Urothelium cell line (cell line): ENCODE results near the gene ASMT.
"Not testable (repeated sequence)": the region's sequence is repeated elsewhere in the genome, so short reads cannot be mapped to it uniquely, and the experiment has no call there.

Experiments used
- DNase-seq: peaks from one replicate; pipeline ENCODE4 v3.0.0; 2011; ENCODE audit warnings: low spot score, mixed read lengths
- FAIRE-seq: peaks from 2 replicates; lab custom pipeline; 2011; peaks lifted over from hg19 to GRCh38; lab: Jason Lieb, UNC

The ASMT gene, protein sequence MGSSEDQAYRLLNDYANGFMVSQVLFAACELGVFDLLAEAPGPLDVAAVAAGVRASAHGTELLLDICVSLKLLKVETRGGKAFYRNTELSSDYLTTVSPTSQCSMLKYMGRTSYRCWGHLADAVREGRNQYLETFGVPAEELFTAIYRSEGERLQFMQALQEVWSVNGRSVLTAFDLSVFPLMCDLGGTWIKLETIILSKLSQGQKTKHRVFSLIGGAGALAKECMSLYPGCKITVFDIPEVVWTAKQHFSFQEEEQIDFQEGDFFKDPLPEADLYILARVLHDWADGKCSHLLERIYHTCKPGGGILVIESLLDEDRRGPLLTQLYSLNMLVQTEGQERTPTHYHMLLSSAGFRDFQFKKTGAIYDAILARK

DNA sequence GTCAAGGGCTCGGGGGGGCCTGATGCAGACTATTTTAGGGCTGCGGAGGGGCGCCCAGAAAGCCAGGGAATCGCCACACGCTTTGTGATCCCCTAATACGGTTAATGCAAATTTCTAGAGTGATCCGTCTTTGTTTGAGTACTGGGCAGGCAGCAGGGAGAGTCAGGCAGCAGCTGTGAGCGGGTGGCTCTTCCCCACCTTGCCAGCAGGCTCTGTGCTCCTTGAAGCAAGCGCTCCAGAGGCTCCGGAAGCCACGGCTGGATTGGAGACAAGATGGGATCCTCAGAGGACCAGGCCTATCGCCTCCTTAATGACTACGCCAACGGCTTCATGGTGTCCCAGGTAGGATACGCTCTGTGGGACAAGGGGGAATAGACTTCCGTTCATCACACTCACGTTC is at the start of gene ASMT:
ASMT (plus strand) TSS at position 133 of the 400 bp plus-strand sequence; CDS start at position 274, 141 bp downstream.
- no peak for DNase-seq
- FAIRE-seq: no peak

DNA sequence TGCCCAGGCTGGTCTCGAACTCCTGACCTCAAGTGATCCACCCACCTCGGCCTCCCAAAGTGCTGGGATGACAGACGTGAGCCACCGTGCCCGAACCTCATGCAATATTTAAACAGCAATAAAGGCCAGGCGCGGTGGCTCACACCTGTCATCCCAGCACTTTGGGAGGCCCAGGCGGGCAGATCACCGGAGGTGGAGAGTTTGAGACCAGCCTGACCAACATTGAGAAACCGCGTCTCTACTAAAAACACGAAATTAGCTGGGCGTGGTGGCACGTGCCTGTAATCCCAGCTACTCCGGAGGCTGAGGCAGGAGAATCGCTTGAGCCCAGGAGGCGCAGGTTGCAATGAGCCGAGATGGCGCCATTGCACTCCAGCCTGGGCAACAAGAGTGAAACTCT is 40.7 kb upstream of the ASMT start:
- FAIRE-seq, DNase-seq: not testable (repeated sequence)

DNA sequence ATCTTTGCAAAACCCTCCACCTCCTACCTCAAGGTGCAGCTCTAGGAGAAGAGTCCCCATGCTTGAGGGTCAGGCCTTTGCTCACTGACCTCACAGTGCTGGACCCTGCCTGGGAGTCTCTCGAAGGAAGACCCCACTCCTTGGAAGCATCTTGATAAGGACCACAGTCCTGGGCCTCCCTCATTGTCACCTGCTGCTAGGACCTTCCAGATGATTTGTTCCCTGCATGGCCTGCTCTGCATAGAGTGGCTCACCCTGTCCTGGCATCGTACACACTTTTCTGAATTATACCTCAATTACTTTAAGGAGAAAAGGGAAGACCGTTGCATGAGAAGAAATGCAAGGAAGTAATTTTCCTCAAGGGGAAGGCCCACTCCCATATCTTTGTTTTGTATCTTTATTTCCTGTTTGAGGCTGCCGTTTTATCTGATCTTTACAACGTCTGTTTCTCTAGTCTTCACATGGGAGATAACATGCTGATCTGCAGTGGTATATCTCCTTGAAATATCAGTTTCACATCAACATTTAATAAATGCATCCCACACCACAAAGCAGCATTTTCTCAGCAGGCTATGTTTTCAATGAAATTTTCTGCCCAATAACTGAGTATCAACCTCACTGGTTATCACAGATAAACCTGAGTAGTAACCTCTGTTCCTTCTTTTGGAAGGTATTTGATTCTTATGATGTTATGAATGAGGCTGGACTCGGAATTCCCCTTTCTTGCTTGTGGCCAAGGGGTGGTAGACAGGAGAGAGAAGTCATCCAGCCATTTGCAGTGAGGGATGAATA is 38.5 kb upstream of the ASMT start:
- no peak for FAIRE-seq

DNA sequence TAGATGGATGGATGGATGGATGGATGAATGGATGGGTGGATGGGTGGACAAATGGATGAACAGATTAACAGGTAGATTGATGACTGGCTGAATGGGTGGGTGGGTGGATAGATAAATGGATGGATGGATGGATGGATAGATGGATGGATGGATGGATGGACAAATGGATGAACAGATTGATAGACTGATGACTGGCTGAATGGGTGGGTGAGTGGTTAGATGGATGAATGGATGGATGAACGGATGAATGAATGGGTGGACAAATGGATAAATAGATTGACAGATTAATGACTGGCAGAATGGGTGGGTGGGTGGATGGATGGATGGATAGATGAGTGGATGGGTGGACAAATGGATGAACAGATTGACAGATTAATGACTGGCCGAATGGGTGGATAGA is 37.0 kb upstream of the ASMT start:
- FAIRE-seq: no peak
- DNase-seq: no peak

More for the DNA sequence above, 38.5 kb upstream of the ASMT start:
- DNase-seq: no peak

DNA sequence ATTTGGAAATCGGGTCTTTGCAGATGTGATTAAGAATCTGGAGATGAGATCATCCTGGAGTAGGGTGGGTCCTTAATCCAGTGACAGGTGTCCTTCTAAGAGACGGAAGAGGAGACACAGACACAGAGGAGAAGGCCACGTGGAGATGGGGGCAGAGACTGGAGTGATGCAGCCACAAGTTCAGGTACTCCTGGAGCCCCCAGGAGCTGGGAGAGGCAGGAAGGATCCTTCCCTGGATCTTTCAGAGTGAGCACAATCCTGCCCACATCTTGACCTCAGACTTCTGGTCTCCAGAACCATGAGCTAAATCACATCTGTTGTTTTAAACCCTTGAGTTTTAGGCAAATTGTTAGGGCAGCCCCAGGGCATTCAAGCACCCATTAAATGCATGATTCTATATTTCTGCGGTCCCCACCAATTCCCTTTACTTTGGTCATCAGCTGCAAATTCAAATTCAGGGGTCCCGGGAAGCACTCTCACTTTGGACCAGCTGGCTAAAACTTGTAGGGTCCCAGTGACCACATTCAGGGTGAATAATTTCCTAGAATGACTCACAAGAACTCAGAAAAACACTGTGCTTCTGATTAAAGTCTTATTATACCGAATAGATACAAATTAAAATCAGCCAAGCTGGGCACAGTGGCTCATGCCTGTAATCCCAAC is 36.2 kb upstream of the ASMT start:
- no peak for FAIRE-seq

DNA sequence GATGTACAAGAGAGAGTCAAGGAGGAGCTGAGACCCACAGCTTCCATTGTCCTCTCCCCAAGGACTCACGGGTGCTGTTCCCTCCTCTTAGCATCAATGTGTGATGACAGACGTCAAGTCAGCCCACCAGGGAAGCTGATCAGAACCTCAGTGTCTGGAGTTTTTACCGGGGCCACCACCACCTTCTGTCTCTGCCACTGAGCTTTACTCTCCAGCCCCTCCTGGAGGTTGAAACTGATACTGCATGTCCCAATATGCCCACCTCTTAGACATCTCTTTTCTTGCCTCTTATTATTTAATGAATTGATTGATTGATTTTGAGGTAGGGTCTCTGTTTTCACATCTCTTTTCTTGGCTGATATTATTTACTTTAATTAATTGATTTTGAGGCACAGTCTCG is 33.7 kb upstream of the ASMT start:
- no peak for FAIRE-seq
- peak; percentile 9 for DNase-seq

More for the DNA sequence above, 36.2 kb upstream of the ASMT start:
- no peak for DNase-seq

DNA sequence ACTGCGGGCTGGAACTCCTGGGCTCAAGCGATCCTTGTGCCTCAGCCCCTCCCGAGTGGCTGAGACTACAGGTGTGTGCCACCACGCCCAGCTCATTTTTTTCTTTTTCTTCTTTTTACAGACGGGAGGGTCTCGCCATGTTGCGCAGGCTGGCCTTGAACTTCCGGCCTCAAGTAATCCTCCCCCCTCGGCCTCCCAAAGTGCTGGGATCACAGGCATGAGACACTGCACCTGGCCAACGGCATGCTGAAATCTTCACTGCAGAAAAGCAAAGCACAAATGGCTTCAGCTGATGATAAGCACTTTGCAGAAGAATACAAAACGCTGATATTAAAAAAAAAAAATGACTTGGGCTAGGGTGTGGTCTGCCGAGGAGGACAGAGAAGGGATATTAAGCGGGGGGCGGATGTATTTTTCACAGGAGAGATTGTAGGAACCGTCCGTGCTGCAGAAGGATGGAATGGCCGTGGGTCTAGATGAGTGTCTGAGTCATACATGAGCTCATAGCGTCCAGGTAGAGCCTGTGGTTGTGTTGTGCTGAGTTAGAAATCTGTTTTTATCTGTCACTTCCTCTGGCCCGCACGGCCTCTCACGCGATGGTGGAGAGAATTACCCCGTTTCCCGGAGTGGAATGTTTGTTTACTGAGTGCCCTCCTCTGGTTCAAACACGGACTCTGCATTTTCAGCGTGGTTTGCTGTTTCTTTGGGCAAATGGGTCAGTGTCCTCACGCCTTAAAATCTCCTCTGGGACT is 32.0 kb upstream of the ASMT start:
- no peak for FAIRE-seq

DNA sequence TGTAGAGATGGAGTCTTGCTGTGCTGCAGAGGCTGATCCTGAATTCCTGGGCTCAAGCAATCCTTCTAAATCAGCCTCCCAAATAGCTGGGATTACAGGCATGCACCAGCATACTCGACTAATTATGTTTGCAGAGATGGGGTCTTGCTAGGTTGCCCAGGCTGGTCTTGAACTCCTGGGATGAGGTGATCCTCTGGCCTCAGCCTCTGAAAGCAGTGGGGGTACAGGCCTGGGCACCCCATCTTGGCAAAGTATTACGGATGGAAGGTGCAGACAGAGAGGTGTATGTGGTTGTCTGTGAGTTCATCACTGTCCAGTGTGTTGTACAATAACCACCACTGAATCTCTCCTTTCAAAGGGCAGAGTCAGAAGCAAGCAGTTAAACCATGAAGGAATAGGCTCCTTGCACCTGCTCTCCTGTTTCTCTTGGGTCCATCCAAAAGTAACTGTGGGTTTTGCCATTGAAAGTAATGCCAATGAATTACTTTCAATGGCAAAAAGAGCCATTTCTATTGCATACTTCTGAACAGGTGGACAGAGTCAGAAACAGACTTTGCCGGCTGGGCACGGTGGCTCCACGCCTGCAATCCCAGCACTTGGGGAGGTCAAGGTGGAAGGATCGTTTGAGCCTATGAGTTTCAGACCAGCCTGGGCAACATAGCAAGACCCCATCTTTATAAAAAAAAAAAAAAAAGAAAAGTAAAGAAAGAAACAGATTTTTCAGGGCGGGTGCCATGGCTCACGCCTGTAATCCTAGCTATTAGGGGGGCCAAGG is 30.4 kb upstream of the ASMT start:
- DNase-seq (no peak), FAIRE-seq (no peak)

More for the DNA sequence above, 32.0 kb upstream of the ASMT start:
- peak; percentile 21 for DNase-seq

DNA sequence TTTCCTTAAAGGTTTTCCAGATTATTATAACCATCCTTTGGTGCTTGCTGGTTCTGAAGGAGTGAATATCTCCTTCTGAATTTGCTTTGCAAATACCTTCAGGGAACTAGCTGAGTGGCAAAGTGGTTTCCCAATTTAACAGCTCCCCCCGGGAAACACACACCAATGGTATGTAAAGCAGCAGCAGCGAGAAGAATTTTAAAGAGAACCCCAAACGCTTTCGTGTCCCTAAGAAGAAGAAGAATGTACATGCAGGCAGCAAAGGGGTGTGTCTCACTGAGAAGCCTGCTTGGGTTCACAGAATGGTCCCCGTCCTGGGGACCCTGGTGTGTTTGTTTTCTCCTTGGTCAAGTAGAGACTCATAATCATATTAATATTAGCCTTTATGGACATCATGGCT is 27.7 kb upstream of the ASMT start:
- FAIRE-seq: no peak
- no peak for DNase-seq

DNA sequence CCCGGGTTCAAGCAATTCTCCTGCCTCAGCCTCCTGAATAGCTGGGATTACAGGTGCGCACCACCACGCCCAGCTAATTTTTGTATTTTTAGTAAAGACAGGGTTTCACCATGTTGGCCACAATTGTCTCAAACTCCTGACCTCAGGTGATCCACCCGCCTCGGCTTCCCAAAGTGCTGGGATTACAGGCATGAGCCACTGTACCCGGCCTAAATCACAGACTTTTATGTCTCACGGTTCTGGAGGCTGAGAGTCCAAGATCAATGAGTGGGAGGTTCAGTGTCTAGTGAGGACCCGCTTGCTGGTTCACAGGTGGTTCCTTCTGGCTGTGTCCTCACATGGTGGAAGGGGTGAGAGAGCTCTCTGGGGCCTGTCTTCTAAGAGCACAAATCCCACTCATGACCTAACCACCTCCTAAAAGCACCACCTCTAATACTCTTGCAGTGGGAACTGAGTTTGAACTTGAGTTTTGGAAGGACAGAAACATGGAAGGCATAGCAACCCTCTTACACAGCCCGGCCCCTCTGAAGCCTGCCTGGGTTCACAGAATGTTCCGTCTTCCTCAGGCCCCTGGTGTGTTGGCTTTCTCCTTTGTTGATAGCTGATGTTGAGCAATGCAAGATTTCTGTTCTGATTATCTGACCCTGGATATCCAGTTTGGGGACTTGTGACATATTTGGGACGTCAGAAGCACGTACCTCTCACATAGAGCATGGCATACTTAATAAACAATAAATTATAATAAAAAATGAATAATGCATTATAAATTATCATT is 25.3 kb upstream of the ASMT start:
- FAIRE-seq (no peak), DNase-seq (no peak)

DNA sequence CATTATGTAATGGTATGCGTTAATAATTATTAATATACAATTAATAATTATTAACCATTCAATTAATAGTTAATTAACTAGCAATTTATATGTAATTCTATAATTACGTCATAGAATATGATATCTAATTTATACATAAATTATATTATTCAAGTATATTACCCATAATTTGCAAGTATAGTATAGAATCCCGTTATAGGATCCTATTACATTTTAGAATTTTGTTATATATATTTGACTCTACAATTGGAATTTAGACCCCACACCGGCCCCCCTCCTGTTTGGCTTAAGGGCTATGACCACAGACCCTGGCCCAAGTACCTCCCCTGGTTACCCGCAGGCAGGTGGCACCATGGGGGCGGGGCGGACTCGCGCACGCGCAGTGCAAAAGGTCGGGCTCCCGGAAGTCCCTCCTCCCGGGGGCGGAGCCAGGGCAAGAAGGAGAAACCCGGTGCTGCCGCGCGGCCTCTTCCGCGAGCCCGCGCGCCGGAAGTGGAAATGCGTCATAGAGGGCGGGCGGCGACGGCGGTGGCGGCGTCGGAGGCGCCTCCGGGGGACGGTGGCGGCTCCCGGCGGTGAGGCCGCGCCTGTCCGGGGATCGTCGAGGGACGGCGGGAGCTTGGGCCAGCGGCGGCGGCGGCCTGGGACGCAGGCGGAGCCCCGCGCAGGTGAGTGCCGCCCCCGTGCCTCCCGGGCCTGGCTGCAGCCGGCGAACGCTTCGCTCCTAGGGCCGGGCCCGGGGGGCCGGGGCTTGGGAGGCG is 23.6 kb upstream of the ASMT start, which contains the start of gene AKAP17A:
AKAP17A (plus strand) TSS at position 503 of the 761 bp plus-strand sequence. CDS start 1,859 bp downstream, outside the sequence.
- peak; percentile 82 for DNase-seq
- FAIRE-seq: no peak

DNA sequence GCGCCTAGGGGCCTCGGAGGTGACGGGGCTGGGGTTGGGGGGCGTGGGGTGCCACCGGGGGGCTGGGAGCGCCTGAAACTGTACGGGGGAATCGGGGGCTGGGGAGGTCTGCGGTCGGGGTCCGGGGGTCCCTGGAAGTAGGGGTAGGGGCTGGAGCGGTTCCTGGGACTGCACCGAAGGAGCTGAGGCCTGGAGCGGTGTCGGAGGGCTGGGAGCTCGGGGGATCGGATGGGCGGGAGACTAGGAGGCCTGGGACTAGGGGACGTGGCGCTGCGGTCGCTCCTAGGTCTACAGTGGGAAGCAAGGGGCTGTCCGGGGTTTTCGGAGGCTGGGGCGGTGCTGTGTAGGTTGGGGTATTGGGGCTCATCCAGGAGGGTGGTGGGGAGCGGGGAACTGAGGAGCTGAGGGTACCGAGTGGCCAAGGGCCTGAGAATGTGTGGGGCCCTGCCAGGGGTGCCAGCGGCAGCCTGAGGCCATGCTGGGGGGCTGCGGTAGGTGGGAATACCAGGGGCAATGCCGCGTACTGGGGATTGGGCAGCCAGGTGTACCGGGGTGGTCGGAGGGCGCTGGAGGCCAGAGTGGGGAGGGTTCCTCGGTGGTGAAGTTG is 22.9 kb upstream of the ASMT start:
- FAIRE-seq: no peak
- no peak for DNase-seq

DNA sequence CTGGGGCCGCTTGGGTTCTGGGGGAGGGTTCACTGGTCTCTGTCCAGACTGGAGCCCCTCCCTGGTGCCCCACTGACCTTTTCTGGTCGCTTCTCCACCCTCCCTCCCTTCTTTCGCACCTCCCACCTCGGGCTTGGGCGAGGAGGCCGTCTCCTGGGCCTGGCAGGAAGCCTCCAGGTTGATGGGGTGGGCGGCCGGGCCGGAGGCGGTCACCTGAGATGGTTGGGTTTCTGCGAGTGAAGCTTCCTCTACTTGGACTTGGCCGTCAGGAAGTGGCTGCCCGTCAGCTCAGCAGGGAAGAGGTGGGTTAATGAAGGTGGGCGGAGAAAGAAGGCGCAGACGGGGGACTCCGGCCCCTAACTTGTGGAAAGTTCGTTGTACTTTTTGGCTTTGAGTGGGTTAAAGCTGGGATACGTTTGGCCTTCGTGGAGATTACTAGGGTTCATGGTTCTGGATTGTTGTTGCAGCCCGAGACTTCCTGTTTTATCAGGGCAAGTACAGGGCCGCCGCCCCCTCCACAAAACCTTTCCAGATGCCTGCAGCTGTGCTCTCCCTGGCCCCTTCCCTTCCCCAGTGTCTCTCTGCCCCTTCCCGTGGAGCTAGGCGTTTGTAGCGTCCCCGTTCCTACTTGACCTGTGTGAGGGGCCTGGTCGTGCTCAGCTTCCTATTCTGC is 22.3 kb upstream of the ASMT start:
- no peak for FAIRE-seq
- DNase-seq: no peak

DNA sequence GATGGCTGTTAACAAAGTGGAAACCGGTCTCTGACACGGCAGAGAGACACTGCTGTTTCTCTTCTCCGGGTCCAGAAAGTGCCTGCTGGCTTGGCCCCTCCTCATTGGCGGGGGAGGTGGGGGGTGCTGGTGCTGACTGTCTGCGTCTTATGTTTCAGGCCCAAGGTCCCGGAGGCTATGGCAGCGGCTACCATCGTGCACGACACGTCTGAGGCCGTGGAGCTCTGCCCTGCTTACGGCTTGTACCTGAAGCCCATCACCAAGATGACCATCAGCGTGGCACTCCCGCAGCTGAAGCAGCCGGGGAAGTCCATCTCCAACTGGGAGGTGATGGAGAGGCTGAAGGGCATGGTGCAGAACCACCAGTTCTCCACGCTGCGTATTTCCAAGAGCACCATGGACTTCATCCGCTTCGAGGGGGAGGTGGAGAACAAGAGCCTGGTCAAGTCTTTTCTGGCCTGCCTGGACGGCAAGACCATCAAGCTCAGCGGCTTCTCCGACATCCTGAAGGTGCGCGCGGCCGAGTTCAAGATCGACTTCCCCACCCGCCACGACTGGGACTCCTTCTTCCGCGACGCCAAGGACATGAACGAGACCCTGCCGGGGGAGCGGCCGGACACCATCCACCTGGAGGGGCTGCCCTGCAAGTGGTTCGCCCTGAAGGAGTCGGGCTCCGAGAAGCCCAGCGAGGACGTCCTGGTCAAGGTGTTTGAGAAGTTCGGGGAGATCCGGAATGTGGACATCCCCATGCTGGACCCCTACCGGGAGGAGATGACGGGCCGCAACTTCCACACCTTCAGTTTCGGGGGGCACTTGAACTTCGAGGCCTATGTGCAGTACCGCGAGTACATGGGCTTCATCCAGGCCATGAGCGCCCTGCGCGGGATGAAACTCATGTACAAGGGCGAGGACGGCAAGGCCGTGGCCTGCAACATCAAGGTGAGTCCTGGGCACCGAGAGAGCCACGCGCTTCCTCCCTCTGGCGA is 21.3 kb upstream of the ASMT start:
- DNase-seq (no peak), FAIRE-seq (no peak)

DNA sequence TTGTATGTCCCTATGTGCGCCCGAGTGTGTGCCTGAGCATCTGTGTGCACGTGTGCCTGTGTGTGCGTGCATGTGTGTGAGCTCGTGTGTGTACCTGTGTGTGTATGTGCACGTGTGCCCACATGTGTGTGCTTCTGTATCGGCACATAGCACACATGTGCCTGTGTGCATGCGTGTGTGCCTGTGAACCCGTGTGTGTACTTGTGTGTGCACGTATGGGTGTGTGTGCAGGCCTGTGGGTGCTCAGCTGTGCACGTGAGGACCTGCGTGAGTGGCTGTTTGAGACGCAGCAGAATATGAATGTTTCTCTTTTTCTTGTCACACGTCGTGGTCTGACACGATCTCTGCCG is 19.2 kb upstream of the ASMT start:
- DNase-seq (no peak), FAIRE-seq (no peak)

DNA sequence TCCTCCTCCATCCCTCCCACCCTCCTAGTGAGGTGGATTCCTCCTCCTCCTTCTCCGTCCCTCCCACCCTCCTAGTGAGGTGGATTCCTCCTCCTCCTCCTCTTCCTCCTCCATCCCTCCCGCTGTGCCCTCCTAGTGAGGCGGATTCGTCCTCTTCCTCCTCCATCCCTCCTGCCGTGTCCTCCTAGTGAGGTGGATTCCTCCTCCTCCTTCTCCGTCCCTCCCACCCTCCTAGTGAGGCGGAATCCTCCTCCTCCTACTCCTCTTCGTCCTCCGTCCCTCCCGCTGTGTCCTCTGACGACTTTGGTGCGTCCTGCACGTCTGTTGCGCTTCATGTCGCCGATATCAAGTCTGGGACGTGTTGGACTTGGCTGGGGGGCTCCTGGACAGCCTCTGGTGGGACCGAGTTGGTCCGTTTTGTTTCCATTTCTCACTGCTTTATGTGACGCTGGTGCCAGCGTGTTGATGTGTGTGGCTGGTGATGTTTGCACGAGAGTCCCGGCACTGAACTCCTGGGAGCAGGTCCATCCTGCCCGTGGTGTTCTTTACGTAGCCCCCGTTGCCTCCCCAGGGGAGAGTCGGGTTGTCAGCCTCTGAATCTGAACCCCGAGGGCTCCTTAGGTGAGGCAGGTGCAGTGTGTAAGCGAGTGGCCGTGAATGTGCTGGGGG is 18.0 kb upstream of the ASMT start:
- FAIRE-seq: no peak
- DNase-seq: no peak
